Testis (tissue), 3 donors: ENCODE data around the gene PSMB2. TPM values are rescaled to one million over a fixed set of nuclear protein-coding genes. Genes with fewer than 3 reads are reported as not detected.

Experiments
- DNase-seq: peaks from one replicate; pipeline ENCODE4 v3.0.0-alpha.2; 2019
- H3K27ac ChIP-seq, 2 donors: fragments of 200-600 bp; sonication (generic); one replicate each; pipeline ENCODE4 v1.5.1; 2019
- H3K27me3 ChIP-seq: fragments of 200-600 bp; sonication (generic); one replicate; pipeline ENCODE4 v1.5.1; 2019
- H3K36me3 ChIP-seq: fragments of 200-600 bp; sonication (generic); one replicate; pipeline ENCODE4 v1.5.1; 2017; ENCODE audit warnings: low read depth; ENCODE audit errors: missing control alignments
- H3K4me1 ChIP-seq: fragments of 200-600 bp; sonication (generic); one replicate; pipeline ENCODE4 v1.5.1; 2019
- H3K4me3 ChIP-seq, 2 donors: fragments of 200-600 bp; sonication (generic); one replicate each; pipeline ENCODE4 v1.5.1; 2017 to 2019
- H3K9me3 ChIP-seq: fragments of 200-600 bp; sonication (generic); one replicate; pipeline ENCODE4 v1.5.1; 2017
- POLR2A ChIP-seq: fragments of 450-650 bp; IDR thresholded peaks from one replicate; pipeline ENCODE4 v1.6.1; 2017; ENCODE audit warnings: antibody characterized with exemption, mild to moderate bottlenecking, moderate library complexity
- WGBS, 2 donors: methylation state at CpG; one replicate each; pipeline ENCODE4 v1.1.5; 2018; 5-methylcytosine and 5-hydroxymethylcytosine counted together
- intact Hi-C: fragments of 100-400 bp; cut with DNase I; formaldehyde crosslinking; loops from one replicate; pipeline ENCODE4 v1.15.1; 2023; ENCODE audit warnings: low total_unique reads
- polyA plus RNA-seq: library from polyadenylated mRNA; stranded (reverse); fragments of 350-450 nt; fragmentation: Illumina TruSeq; extraction: RNeasy Lipid Tissue Mini Kit (QIAGEN cat#74804); gene quantifications from one replicate; pipeline ENCODE4 v1.2.3, GENCODE V29; 2014; ENCODE audit warnings: low read depth, low replicate concordance; ENCODE audit not compliant: insufficient read depth
- total RNA-seq, 2 donors: library from RNA; depleted of rRNA; stranded (reverse); fragments of >200 nt; gene quantifications; one replicate each; pipeline ENCODE4 v1.2.3, GENCODE V29; 2016
- TF ChIP-seq, protein P1 (sequence below), 3 experiments: fragments of 450-650 bp in 2 of 3; fragments of 200-600 bp in 1 of 3; sonication (generic) in 1 of 3; IDR thresholded peaks; one replicate each; pipeline ENCODE4 v1.5.1; 2016 to 2019; ENCODE audit warnings: antibody characterized with exemption in 3 of 3, mild to moderate bottlenecking in 2 of 3, moderate library complexity in 1 of 3

Gene PSMB2
- total and polyA plus RNA-seq, 3 donors from 2014 or later, result 46.8 to 59.9 (median 50.1) TPM

DNA sequence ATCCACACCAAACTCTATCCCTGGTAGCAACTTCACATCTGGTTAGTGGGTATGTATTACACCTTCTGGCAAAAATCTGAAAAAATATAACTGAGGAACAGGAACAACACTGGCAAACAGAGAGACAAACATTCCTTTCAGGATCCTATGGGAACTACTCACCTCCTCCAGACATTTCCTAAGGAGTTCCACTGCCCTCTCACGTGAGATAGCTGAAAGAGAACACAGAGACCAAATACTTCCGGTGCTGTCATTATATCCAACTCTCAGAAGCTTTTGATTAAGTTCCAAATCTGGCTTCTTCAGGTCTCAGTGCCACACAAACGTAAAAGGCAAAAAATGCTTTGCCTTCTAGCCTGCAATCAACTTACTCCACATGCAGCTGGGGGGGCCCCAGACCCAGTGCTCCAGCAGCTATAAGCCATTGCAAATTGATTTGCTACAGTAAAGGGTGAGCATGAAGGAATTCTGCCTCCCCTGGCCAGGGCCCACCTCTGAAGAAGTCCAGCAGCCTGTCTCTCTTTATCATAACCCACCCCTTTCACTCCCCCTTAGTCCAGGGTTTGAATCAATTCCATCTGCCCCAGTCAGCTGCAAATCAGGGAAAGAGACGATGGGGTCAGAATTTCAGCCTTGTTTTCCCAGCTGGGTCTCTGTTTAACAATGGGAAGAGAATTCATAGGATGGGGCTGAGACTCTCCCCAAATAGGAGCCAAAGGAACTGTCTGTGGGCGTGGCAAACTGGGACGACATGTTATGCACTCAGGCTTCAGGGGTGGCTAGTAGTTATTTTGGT is 36.1 kb downstream of the PSMB2 start:
- Histone ChIP-seq H3K4me1 (no peaks in the 10 kb centered on the region), H3K4me3 (no peak overlapping the region), H3K27ac (no peak overlapping the region), H3K27me3 (no peaks in the 10 kb centered on the region), H3K9me3 (no peaks in the 10 kb centered on the region), H3K36me3 (no peaks in the 10 kb centered on the region)
- TF ChIP-seq, protein P1, sequence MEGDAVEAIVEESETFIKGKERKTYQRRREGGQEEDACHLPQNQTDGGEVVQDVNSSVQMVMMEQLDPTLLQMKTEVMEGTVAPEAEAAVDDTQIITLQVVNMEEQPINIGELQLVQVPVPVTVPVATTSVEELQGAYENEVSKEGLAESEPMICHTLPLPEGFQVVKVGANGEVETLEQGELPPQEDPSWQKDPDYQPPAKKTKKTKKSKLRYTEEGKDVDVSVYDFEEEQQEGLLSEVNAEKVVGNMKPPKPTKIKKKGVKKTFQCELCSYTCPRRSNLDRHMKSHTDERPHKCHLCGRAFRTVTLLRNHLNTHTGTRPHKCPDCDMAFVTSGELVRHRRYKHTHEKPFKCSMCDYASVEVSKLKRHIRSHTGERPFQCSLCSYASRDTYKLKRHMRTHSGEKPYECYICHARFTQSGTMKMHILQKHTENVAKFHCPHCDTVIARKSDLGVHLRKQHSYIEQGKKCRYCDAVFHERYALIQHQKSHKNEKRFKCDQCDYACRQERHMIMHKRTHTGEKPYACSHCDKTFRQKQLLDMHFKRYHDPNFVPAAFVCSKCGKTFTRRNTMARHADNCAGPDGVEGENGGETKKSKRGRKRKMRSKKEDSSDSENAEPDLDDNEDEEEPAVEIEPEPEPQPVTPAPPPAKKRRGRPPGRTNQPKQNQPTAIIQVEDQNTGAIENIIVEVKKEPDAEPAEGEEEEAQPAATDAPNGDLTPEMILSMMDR (IDR thresholded peaks at IDR 0.05), result no peak
- TF ChIP-seq POLR2A, result no peak
- no peak for DNase-seq
- 58 to 64% methylated on average over 6 of the region's 6 CpGs for WGBS, 2 donors
- intact Hi-C loops, result no loop called here

GRCh38 chr1:35603941-35604340 is 37.4 kb downstream of the PSMB2 start:
- no peaks in the 10 kb centered on the region for H3K36me3 ChIP-seq
- TF ChIP-seq, protein P1 (IDR thresholded peaks at IDR 0.05), result no peak
- no peak for TF ChIP-seq POLR2A
- intact Hi-C loops, result no loop called here

DNA sequence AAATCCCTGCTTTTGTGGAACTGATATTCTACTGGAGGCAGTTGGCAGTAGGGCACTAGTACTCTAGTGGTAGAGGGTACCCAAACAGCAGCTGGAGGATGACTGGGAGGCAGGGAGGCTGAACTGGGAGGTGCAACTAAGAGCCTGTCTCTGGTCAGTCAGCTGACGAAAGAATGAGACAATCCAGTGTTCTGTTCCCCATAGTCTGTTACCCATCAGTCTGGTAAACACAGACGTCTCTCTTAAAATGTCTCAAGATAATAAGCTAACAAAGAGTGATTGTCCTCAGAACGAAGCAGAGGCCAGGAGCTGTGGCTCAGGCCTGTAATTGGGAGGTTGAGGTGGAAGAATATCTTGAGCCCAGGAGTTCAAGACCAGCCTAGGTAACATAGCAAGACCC is 37.9 kb downstream of the PSMB2 start:
- peak overlapping the region in 1 of 2 donors; percentile 33 for H3K27ac ChIP-seq
- intact Hi-C loops, result no loop called here
- H3K9me3 ChIP-seq, result no peaks in the 10 kb centered on the region
- no peaks in the 10 kb centered on the region for H3K4me1 ChIP-seq
- WGBS, 2 donors, result 47 to 55% methylated on average over 2 to 3 of the region's 3 CpGs
- no peak overlapping the region for H3K4me3 ChIP-seq
- no peaks in the 10 kb centered on the region for H3K36me3 ChIP-seq
- H3K27me3 ChIP-seq, result no peaks in the 10 kb centered on the region
- TF ChIP-seq, protein P1 (IDR thresholded peaks at IDR 0.05), result no peak
- no peak for TF ChIP-seq POLR2A
- DNase-seq, result peak; percentile 58

More at GRCh38 chr1:35603941-35604340, 37.4 kb downstream of the PSMB2 start:
- H3K27me3 ChIP-seq, result no peaks in the 10 kb centered on the region
- 74 to 80% methylated on average over 4 of the region's 4 CpGs for WGBS, 2 donors
- no peak overlapping the region for H3K27ac ChIP-seq
- no peak overlapping the region for H3K4me3 ChIP-seq
- no peaks in the 10 kb centered on the region for H3K9me3 ChIP-seq
- H3K4me1 ChIP-seq, result no peaks in the 10 kb centered on the region
- DNase-seq, result no peak

DNA sequence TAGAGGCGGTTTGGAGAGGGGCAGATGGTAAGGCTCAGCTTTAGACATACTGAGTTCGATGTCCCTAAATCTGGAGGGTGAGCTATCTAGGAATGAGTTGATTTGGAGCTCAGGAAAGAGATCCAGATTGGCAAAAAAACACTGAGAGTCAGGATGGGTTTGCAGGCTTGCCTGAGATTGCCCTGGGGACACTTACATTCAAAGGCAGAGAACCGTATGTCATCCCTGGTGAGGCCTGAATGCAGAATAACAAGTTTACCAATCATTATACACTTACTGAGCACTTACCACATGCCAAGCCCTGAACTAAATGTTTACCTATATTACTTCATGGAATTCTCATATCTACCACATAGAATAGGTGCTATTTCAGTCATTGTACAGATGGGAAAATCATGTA is 40.7 kb downstream of the PSMB2 start:
- intact Hi-C loops, result no loop called here
- H3K27ac ChIP-seq, result no peak overlapping the region
- no peaks in the 10 kb centered on the region for H3K9me3 ChIP-seq
- no peak overlapping the region for H3K4me3 ChIP-seq
- H3K36me3 ChIP-seq, result no peaks in the 10 kb centered on the region
- no peaks in the 10 kb centered on the region for H3K4me1 ChIP-seq
- WGBS, 2 donors, result 94 to 96% methylated on average over 3 of the region's 3 CpGs
- no peak for DNase-seq
- no peak for TF ChIP-seq POLR2A
- TF ChIP-seq, protein P1 (IDR thresholded peaks at IDR 0.05), result no peak
- H3K27me3 ChIP-seq, result no peaks in the 10 kb centered on the region

DNA sequence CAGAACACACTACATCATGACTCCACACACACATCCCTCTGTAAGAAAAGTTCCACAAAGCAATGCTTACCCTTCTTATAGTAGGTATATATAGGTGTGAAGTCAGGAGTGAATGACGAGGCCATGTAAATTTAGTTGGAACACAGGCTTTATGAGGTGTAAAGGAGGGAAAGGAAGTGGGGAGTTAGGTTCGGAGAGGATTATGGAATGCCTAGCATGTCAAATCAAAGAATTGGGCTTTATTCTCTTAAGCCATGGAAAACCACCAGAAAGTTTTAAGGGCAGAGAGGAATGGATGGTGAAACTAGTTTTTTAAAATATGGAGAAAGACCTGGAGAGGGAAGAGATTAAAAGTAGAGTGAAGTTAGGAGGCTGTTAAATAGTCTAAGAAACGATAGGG is 41.9 kb downstream of the PSMB2 start:
- intact Hi-C loops, result no loop called here
- Histone ChIP-seq H3K27me3 (no peaks in the 10 kb centered on the region), H3K36me3 (no peaks in the 10 kb centered on the region), H3K27ac (no peak overlapping the region), H3K4me3 (no peak overlapping the region), H3K4me1 (no peaks in the 10 kb centered on the region), H3K9me3 (no peaks in the 10 kb centered on the region)
- TF ChIP-seq POLR2A, result no peak
- TF ChIP-seq, protein P1 (IDR thresholded peaks at IDR 0.05), result no peak
- WGBS, 2 donors, result 86 to 92% methylated on average over 3 of the region's 3 CpGs
- no peak for DNase-seq
